Right forelimb (tissue), 1 donor: Measurements from ENCODE around the gene RMP24.
"Not testable (repeated sequence)": the region's sequence is repeated elsewhere in the genome, so short reads cannot be mapped to it uniquely, and the experiment has no call there.

ENCODE experiments used
- DNase-seq: peaks from one replicate; pipeline ENCODE4 v3.0.0-alpha.2; 2018

The RMP24 gene

DNA sequence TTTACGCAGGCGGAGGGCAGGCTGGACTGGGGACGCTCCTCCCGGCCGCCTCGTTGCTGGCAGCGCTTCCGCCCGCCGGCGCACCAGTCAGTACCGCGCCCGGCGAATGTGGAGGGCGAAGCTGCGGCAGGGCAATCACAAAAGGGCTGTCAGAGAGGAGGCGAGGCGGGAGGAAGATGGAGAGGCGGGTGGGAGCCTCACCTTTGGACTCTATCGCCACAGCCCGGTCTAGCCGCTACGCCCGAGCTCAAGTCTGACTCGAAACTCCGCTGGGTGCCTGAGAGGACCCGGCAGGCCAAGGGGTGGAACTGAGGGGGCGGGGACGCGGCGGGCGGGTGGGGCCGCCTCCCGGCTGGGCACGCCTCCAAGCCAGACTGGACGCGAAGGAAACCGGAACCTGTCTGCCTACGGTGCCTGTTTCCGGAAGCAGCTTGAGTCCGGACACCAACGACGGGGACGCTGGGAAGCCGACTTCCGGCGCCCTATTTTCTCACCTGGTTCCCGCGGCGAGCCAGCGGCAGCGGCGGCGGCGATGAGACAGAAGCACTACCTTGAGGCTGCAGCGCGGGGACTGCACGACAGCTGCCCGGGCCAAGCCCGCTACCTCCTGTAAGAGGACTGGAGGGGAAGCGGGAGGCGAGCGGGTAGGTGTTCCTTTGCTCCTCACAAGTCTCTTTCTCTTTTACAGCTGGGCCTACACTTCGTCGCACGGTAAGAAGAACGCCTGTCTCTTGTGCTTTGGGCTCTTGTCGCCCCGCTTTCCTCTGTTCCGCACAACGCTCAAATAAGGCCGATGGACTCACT lies at the start of gene RMP24:
Gene RMP24 (plus strand): TSS at position 483 of the 804 bp plus-strand sequence.
- peak; percentile 98 for DNase-seq

DNA sequence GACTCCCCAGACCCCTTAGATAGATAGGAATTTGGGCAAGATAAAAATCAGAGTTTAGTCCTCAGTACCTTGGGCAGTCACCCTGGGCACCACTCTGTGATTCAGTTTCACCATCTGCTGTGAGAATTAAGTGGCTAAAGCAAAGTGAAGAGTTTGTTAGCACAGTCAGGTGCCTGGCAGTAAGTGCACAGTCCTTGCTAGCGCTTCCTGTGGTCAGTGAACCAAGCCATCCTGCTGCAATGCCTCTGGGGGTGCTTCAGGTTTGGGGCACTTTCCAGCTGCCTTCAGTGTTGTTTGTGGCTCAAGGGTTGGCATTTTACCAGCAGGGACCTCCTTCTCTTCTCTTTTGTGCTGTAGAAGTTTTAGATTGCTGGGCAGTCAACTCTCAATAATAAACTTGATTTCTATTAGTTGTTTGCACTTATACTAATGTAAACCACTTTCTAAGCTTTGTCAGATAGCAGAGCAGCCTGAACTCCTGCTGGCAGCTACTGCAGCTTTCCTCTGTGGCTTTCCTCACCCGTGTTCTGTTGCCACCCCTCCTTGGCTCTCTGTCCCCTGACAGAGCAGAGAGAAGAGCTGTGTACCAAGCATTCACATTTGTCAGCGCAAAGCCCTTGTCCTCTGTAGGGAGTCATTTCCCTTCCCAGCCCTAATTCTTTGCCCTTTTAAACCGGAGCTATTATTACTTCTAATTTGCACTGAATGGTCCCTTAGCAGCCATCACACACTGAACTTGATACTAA lies 48.4 kb upstream of the RMP24 start:
- no peak for DNase-seq

DNA sequence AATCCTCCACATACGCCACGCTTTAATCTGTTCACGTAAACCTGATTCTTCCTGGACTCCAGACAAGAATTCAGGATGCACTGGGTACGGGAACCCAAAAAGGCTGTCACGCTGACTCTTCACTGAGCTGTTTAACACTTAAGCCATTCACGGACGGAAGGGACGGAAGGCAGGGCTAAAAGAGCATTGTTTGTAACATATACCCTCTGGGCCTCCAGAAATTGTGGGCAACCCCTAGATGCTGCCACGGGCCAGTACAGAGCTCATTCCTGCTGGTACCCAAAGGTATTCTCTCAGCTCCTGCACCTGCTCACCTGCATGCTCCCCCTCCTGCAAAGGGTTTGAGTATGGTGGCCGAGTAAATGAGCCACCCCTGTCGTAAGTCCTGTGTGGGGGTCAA lies 45.6 kb upstream of the RMP24 start:
- no peak for DNase-seq

DNA sequence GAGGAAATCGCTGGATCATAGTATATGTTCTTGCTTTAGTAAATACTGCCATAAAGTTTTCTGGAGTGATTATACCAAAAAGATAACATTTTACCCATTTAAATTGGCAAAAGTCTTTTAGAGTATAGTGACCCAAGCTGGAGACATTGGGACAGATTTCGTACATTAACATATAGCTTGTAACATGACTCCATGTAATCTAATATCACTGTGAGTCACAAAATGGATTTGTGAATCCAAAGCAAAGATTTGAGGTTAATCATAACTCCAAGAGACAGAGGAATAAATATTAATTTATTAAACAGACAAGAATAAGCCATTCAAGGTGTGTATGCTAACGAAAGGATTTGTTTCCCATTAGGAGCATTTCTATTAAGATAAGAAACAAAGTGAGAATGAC lies 45.0 kb upstream of the RMP24 start:
- no peak for DNase-seq

DNA sequence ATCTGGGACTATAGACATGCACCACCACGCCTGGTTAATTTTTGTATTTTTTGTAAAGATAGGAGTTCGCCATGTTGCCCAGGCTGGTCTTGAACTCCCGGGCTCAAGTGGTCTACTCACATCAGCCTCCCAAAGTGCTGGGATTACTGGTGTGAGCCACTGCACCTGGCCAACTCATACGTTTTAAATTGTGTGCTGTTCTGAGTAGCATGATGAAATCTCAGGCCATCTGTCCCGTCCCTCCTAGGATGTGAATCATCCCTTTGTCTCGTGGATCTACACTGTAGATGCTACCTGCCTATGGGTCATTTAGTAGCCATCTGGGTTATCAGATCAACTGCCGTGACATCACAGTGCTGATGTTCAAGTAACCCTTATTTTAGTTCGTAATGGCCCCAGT lies 38.5 kb upstream of the RMP24 start:
- no peak for DNase-seq

DNA sequence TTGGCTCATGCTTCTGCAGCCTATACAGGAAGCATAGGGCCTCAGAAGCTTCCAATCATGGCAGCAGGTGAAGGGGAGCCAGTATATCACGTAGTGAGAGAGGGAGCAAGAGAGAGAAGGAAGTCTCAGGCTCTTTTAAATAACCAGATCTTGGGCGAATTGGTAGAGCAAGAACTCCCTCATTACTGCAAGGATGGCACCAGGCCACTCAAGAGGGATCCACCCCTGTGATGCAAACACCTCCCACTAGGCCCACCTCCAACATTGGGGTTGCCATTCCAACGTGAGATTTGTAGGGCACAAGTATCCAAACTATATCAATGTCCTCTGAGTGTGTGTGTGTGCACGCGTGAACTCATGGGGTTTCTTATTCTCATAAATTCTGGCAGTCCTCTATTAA lies 37.6 kb upstream of the RMP24 start:
- no peak for DNase-seq

DNA sequence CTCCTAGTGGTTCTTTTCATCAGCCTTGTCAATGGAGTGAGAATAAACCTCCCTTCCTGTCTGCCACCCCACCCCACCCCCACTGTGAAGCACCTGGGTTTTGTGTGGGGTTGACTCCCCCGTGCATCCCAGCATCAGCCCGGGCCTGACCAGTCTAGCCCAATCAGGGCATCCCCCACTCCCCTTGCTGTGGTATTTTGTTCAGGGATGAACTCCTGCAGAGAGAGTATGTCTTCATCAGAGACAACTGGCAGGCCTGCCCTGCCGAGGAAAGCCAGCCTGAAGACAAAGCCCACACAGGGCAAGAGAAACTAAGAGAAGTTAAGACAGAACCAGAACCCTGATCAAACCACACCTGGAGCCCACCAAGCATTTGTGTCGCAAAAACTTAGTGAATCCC lies 36.7 kb upstream of the RMP24 start:
- DNase-seq: no peak

DNA sequence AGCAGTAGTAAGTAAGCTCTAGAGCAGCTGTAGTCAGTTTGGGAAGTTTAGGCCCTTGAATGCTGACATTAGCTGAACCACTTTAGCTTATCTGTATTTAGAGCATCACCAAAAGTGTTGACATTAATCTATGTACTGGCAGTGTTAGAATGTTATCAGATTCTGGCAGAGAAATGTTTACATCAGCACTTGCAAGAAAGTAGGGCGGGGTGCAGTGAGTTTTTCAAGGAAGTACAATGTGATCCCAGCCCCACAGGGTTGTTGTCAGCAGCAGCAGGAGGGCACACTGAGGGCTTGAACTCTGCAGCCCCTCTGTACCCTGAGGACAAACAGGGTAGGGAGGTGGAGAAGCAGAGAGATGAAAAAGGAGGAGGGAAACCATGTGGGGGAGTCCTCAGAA lies 35.5 kb upstream of the RMP24 start:
- DNase-seq: no peak

DNA sequence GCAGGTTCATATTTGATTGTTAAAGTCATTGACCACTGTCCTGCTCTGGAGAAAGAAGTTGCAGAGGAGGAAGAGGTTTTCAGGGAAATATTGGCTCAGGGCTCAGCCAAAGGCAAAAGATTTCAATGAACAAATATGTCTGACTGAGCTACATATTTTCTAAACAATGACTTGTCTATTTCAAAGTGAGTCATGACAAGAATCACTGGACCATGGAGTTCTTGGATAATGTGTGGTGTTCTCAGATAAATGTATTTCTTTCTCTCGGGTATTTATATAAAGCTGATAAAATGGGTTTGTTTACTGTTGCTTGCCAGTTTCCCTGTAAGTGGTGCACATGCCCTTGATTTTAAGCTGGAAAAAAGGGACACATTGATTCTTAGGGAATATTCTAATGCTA lies 34.3 kb upstream of the RMP24 start:
- no peak for DNase-seq

DNA sequence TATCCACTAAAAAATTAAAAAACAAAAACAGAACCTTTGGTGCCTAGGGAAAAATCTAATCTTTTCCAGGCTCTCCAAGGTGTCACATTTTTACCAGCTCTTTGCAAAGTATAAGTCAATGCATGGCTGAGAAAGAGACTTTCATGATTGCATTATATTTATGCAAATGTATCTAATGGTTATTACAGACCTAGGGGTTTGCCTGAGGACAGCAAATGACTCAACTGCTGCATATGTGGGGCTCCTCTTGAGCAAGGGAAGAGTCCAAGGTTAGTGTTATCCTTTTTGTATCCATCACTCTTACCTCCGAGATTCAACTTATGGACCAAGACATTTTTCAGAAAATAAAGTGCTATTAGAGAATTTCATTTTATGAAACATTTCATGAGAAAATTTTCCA lies 33.9 kb upstream of the RMP24 start:
- DNase-seq: no peak

DNA sequence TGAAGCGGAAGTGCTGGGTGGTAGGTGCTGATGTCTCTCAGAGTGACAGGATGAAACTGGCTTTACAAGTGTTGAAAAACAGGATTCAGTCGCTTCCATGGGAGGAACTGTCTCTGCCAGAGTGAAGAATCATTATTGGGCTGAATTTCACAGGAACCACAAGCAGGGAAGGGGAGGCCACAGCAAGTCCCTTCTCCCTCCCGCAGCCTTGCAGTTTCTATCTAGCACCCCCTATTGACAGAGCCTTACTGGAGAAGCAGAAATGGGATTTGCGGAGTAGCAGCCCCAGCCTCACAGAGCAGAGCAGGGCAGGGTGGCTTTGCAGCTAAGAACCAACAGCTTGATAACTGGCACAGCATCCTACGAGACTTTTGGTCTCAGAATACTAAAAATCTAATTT lies 33.3 kb upstream of the RMP24 start:
- DNase-seq: no peak

DNA sequence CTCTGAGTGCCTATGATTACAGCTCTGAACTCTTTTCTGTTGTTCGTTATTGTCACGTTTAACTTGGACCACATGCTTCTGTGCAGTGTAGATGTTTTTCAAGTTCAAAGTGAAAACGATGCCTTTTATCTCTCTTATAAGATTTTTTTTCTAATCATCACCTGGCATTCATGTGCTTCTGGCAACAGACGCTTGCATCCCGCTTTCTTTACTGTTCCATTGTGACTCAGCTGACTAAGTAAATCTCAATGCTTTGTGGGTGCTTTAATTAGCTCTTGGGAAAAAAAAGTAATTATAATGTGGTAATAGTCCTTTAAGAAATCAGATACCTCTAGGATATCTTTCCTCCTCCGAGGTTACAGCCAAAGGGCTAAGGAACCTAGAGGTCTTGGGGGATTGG lies 31.2 kb upstream of the RMP24 start:
- DNase-seq: no peak

DNA sequence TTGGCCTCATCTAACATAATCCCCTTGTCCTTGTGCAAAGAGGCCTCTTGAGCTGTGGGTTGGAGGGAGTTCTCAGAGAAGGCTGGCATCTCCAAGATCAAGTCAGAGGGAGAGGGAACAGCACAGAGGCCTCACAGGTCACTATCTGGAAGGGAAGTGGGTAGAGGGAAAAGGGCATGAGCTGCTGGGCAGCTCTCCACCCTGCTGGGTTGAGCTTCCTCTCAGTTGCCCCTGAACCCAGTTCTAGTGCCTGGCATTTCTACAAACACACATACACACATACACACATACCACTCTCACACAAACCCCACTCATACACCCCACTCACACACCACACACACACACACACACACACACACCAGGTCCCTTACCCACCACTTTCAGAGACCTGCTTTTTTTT lies 30.3 kb upstream of the RMP24 start:
- no peak for DNase-seq

DNA sequence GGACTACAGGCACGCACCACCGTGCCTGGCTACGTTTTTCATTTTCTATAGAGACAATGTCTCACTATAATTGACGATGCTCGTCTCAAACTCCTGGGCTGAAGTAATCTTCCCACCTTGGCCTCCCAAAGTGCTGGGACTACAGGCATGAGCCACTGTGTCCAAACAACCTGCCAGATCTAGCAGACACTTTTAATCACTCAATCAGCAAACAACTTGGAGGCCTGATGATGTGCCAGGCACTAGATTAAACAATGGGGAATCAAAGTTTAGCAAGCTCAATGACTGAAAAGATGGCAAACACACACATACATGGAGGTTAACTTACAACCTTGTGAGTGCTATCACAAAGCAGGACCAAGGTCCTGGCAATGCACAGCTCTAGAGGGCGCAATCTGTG lies 29.8 kb upstream of the RMP24 start:
- DNase-seq: no peak

DNA sequence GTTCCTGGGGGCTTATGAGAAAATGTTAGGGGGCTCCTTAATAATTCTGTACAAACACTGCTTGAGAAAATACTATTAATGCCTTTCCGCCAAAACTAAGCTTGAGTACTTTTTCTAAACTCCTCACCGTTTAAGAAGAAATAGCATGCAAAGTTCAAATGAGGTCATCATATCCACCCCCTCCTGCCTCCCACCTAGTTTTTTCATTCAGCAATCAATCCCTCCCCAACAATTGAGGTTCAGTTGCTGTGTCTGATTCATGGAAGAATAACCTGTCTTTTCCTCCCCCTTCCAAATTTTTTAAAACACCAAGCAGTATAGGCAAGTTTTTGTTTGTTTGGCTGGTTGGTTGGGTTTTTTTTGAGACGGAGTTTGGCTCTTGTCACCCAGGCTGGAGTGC lies 24.4 kb upstream of the RMP24 start:
- no peak for DNase-seq

DNA sequence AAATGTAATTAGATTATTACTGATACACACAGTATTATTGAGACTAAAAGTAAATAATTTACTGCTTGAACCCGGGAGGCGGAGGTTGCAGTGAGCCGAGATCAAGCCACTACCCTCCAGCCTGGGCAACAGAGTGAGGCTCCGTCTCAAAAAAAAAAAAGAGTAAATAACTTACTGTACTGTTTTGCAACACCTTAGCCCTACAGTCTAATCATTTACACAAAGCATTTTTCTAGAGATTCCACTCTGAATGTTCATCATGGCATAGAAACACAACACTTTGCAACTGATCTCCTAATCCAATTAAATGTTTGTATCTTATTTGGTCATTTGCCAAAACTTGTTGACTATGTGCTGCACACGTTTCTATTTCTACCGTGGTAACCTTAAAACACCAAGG lies 23.4 kb upstream of the RMP24 start:
- DNase-seq: no peak

DNA sequence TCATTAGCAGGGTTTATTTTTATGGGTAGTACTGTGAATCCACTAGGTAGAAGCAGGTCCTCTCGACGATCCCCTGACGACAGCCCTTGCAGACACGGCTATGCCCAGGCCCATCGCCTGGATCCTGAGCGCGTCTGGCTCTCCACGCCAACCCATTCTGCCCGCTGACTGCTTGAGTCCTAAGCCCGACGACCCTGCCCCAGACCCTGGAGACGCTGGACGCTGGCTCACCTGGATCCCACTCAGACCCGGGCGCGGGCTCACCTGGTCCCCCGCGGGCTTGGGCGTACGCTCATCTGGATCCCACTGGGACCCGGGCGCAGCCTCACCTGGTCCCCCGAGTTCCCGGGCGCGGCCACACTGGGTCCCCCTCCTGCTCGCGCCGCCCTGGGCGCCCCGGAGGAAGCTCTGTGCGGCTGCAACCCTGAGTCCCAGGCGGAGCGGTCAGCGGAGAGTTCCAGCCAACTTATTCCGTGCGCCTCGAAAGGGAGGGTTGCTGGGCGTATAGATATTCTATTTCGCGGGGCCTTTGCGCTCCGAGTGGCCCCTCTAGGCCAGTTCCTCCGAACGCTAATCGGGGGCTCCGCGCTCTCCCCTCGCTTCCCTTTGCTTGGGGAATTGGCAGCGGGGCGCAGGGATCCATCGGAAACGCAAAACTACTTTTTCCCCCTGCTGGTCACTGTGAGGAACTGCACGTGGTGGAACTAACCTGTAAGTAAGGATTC lies 22.4 kb upstream of the RMP24 start:
- peak; percentile 70 for DNase-seq

DNA sequence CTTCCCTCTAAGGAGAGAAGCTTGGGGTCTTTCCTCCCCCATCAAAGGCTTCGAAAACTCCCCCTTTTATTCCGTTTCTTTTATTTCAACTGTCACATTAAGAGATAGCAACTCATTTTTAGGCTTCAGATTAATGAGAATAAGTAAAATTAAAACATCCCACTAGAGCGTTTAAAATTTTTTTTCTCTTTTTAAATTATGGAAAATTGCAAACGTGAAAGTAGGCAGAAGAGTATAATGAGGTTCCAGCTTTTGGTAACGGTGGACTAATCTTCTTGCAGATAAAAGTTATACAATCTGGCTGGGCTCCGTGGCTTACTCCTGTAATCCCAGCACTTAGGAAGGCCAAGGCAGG lies 21.9 kb upstream of the RMP24 start:
- no peak for DNase-seq

DNA sequence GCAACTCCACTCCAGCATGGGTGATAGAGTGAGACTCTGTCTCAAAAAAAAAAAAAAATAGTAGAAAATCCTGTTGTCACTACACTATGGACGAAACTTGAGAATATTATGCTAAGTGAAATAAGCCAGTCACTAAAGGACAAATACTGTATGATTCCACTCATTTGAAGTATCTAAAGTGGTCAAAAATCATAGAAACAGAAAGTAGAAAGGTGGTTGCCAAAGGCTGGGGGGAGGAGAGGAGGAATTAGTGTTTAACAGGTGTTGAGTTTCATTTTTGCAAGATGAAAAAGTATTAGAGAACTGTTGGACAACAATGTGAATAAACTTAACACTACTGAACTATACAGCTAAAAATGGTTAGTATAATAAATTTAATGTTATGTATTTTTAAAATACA lies 18.8 kb upstream of the RMP24 start:
- no peak for DNase-seq

DNA sequence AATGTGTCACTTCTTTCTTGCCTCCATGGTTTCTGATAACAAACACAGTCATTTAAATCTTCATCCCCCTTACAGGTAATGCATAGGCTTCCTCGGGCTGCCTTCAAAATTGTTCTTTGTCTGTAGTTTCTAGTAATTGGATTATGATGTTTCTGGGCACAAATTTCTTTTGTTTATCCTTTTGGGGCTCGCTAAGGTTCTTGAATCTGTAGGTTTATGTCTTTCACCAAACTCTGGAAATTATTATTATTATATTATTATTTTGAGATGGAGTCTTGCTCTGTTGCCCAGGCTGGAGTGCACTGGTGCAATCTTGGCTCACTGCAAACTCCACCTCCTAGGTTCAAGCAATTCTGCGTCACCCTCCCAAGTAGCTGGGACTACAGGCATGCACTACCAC lies 16.3 kb upstream of the RMP24 start:
- no peak for DNase-seq

DNA sequence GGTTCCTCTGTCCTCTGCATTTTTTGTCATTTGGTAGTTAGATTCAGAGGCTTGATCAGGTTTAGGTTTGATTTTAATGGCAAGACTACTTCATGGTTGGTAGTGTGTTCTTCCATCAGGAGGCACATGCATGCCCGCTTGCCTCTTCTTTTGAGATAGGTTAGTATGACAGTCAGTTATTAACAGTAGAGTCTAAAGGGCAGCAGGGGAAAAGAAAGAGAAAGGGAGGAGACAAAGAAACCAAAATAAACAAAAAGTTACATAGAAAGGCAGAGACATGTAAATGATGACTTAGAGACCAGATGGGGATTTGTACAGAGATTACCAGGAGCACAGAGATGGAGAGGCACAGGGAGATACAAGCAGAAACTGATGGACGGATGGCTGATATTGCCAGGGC lies 10.2 kb upstream of the RMP24 start:
- no peak for DNase-seq

DNA sequence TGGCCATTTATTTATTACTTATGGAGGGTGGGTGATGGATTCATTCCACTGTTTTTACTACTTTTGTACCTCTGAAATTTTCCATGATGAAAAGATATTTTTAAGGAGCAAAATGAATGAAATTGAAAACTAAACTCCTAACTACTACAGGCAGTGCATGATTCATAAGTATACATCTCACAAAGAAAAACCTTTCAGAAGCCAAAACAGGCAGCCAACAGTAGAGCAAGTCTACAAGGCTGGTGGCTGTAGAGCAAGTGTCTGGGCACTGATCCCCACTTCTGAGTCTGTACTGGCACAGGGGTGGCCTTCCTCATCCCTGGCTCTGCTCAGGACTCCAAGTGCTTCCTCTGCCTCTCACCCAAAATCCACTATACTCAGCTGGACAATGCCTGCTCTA lies 8.2 kb upstream of the RMP24 start:
- no peak for DNase-seq

DNA sequence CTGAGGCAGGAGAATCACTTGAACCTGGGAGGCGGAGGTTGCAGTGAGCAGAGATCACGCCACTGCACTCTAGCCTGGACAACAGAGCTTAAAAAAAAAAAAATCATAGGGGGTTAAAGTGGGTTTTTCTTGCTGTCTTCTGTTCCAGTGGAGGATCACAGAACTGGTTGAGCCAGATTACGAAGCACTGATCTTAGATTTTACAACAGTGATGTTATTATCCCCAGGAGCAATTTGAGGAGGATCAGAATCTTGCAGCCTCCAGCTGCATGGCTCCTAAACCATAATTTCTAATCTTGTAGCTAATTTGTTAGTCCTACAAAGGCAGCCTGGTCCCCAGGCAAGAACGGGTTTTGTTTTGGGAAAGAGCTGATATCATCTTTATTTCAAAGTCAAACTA lies 4.6 kb upstream of the RMP24 start:
- DNase-seq: not testable (repeated sequence)

DNA sequence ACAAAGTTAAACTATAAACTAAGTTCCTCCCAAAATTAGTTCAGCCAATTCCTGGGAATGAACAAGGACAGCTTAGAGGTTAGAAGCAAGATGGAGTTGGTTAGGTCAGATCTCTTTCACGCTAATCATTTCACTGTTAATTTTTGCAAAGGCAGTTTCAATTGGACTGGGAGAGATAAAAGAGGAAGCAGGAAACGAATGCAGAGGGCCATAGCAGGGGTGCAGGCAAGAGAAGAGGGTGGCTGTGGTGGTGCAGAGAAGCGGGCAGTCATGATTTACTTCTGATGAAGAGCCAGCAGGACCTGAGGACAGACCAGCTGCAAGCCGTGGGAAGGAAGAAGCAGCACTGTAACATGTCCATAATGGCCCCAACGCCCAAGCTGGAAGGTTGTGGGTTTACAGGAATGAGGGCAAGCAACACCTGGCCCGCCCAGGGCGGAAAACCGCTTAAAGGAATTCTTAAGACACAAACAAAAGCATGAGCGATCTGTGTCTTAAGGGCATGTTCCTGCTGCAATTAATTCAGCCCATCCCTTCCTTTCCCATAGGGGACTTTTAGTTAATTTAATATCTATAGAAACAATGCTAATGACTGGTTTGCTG lies 4.1 kb upstream of the RMP24 start:
- no peak for DNase-seq
